GM11168 (cell line): ENCODE measurements around the gene PACSIN3.

Experiments
- in situ Hi-C: fragments of 300-500 bp; cut with MboI; formaldehyde crosslinking; loops from one replicate; pipeline ENCODE4 v1.12.0; 2022; ENCODE audit warnings: low sequenced_read_pairs; ENCODE audit not compliant: unreplicated experiment

PACSIN3 gene

DNA sequence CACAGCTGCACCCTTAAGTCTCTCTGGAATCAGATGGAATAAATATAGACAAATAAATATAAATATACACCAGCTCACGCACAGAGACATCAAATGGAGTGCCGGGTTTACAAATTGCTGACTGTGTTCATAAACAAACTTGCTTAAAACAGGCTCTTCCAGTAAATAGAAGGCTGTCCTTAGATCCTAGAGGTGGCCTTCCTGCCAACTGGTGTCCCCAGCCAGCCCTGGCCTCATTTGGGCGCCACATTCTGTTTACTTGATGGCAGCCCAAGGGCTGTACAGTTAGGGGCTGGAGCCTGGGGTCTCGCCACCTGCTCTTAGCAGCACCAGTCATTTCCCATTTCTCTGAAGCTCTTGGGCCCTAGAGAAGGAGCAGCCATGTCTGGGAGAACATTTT lies 30.4 kb downstream of the PACSIN3 start:
- in situ Hi-C loops, result no loop called here

DNA sequence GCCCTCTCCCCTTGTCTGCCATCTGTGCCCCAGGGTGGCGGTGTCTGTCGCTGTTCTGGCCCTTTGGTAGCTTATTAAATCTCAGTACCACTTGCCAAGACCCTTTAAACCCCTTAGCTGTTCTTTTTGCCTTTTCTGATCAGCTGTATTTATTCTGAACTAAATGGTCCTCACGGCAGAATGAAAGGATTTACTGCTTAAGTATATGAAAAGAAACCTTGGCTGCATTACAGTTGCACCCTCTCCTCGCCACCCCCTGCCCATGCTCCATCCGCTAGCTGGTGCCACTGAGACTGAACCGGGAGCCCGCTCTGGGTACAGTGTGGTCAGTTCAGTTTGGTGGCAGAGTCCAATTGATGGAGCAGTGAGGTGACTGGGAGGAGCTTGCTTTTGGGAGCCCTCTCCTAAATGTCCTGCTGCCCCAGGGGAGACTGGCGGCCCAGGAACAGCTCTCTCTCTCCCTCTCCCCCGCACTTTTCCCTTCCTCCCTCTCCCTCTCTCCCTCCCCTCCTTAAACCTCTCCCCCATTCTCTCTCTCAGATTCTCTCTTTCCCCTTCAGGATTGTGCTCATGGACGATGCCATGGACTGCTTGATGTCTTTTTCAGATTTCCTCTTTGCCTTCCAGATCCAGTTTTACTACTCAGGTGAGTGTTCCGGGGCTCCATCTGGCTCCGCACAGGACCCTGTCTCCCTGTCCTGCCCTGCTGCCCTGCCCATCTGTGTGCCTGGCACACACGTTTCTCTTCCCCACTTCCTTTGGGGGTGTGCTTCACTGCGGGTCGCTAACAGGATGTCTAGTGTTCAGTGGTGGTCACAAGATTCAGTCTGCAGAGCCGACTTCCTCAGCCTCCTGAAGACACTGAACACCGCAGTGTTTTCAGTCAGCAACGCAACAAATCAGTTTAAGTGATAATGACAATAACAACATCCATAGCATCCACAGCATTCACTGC lies 31.3 kb downstream of the PACSIN3 start:
- in situ Hi-C loops, result loop anchor here (5.0 kb wide), 1 partner anchor 268 kb away; no protein-coding TSS in a partner anchor

DNA sequence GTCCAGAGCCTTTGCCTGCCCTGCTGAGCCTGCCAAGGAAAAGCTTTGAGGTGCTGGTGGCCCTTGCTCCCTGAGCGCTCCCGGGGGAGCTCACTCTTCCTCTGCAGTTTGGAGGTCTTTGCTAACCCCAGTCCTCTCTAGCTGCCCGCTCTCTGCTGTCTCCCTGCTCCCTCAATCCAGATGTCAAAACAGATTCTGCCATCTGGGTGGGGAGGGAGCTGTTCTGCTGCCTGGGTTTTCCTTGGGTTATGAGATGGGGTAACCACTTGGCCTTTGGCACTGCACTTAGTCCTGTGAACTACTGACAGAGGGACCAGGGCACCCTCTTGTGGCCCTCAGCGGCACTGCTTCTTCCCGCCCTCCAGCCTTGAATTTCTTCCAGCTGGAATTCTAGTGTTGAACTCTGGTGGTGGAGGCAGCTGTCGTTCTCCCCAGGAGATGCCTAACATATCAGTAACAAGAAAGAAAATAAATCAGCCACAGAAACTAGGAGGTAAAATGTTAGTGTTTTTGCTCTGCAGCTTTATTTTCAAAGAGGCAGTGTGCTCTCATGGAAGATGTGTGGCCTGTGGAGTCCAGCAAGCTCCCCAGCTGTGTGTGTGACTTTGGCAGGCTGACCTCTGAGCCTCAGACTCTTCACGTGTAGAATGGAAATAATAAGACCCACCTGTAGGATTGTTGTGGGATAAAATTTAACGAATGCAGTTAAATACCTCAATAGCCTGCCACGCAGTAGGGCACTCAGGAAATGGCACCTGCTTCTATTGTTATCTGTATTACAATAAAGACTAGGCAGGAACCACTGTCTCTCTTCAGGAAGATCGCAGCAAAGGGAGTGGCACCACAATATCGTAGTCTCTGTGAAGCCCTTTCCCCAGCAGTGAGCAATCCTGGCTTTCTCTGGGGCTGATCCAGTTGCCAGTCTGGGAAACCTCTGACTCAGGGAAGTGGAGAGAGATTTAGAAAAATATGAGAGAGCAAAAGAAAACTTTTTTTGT lies 33.0 kb downstream of the PACSIN3 start:
- in situ Hi-C loops, result loop anchor here (5.0 kb wide), 1 partner anchor 266 kb away; no protein-coding TSS in a partner anchor

DNA sequence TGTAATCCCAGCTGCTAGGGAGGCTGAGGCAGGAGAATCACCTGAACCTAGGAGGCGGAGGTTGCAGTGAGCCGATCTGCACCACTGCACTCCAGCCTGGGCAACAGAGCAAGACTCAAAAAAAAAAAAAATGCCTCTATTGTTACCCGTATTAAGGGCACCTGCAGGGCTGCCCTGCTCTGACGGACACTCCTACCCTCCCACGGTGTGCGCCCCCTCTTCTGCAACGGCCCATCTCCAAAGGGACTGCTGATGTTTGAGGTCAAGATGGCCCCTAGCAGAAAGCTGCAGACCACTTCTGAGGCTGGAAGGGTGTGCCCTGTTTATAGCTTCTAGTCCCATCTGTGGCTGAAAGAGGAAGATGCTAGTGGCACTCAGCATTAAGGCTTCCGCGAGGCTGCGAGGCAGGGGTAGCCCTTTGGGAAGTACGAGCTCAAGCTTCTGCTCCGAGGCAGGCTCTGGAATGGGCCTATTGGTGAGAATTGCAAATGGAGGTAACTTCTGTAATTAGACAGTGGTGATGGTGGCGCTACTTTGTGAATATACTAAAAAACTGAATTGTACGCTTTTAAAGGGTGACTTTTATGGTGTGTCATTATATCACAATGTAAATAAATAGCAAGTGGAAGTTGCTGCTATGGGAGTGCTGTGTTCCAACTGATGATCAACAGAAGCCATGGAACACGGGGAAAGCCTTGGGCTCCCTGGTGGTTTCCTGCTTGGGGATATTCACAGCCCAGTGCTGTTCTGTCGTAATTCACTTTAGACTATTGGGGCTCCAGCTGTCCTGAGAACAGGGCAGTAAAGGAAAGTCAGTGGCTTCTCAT lies 33.9 kb downstream of the PACSIN3 start:
- in situ Hi-C loops, result loop anchor here (5.0 kb wide), 1 partner anchor 265 kb away; no protein-coding TSS in a partner anchor

DNA sequence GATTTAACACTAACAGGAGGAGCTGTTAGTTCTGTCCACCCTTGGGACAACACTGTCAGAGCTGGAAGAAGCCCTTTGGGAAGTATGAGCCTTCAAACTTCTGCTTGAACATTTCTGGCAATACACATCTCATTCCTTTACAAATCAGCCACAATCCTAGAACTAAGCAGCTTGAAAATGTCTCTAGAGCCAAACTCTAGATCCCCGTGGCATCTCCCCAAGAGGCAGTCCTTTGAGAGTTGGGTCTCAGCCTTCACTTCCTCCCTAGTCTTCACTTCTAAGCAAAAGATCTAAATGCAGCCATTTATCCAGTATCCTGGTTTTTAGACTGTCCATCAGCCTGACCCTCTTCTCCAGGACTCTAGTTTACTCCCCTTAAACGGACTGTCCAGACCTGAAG lies 36.5 kb downstream of the PACSIN3 start:
- in situ Hi-C loops, result loop anchor here (5.0 kb wide), 1 partner anchor 262 kb away; no protein-coding TSS in a partner anchor

DNA sequence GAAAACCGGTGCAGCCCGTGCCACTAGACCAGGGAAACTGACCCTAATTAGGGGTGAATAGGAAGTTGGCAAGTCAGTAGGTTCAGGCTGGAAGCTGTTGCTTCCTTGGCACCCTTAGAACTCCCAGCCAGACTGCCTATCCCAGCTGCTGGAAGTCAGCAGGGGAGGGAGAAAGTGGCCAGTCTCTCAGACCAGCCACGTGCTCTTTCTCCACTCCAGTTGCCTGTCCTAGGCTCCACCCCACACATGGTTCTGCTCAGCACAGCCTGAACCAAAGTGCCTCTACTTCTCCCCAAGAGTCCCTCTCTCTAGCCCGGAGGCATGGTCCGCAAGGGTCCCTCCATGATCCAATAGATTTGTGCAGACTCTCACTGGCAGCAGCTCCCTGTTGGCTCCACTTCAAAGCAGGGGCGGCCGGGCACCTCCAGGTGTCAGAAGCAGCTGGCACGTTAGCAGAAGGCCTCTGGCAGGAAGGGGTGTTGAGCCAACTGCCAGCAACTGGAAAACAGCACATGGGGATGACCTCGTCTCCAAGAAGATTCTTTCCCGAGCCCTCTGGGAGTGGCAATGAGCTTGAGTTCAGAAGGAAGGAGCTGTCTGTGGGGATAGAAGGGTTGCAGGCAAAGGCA lies 37.2 kb downstream of the PACSIN3 start:
- in situ Hi-C loops, result no loop called here

DNA sequence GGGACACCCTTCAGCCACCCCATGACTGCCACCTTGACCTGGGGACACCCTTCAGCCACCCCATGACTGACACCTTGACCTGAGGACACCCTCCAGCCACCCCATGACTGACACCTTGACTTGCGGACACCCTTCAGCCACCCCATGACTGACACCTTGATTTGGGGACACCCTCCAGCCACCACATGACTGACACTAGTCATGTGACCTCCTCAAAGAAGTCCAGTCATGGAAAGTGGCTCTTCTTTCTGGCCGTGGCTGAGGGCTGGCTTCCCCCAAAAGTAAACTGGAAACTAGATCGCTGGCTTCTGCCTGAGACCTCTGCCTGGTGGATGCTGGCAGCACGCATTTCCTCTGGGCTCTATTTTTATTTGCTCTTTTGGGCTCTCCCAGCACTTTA lies 38.0 kb downstream of the PACSIN3 start:
- in situ Hi-C loops, result no loop called here

DNA sequence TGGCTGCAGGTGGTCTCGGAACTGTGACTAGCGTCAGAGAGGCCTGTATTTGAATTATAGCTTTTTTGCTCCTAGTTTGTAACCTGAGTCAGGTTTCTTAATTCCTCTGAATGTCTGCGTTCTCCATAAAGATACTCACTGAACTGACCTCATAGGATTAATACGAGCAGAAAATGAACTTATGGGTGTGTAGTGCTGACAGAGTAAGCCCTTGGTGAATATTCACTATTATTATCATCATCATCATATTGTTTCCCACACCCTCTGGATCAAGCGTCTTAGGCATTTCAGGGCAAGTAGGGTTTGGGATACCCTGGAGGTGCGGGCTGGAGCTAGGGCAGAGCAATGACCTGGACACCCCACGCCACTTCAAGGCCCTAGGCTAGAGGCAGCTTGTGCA lies 38.6 kb downstream of the PACSIN3 start:
- in situ Hi-C loops, result no loop called here

DNA sequence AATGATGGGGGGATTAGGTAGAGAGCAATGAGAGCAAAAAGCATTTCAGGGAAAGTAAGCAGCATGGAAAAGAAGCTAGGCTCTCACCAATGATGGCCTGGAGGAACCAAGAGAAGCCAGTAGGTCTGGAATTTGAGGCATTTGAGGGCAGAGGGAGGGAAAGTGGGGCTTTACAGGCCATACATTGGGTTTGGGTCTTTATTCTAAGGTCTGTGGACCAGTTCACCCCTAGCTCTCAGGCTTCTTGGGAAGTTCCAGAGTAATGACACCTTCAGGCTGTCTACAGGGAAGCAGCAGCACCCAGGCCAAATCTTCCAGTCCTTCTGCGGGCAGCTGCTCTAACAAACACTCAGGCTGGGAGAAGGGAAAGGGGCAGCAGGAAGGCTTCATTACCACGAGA lies 39.0 kb downstream of the PACSIN3 start:
- in situ Hi-C loops, result no loop called here

DNA sequence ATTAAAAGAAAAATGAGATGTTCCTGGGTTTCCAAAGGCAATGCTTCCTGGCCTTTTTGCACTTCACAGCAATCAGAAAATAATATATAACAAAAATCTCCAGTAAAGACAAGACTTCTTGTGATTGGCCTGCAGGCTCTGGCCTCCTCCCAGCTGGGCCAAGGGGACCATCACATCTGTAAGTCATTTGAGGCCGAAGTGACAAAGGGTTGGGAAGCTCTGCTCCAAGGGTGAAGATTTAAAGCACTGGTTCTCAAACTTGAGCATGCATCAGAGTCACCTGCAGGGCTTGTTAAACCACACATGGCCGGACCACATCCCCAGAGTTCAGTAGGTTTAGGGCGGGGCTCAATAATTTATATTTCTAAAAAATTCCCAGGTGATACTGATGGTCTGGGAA lies 41.7 kb downstream of the PACSIN3 start:
- in situ Hi-C loops, result no loop called here

DNA sequence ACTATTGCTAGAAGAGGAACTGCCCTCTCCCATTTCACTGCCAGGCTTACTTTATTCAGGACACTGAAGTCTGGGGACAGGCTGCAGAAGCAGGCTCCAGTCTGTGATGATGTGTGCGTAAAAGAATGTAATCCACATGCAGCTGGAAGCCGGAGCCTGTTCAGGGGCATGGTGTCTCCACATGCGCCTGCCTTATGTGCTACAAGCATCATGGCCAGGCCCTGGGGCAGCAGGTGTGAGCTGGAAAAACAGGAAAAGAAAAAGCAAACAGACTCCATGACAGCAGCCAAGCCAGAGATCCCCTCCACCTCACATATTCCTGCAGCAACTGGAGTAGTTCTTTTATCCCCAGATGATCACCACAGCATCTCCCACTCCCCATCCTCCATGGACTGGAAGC lies 42.9 kb downstream of the PACSIN3 start:
- in situ Hi-C loops, result no loop called here

DNA sequence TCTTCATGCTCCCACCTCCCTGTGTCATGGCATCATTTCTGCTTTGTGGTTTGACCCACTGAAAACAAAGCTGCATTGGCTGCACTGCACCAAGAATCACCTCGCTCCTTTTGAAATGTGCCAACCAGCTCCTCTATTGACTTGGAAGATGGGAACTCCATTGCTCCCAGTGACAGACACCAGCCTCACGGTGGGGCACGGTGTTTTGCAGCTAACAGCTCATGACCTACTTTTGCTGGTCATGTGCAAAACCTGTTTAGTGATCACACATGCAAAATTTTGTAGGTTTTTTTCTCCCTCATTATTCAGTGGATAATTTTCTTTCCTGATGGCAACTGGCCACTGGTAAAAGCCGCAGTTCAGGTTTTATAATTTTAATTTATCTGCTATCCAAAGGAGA lies 46.4 kb downstream of the PACSIN3 start:
- in situ Hi-C loops, result no loop called here

DNA sequence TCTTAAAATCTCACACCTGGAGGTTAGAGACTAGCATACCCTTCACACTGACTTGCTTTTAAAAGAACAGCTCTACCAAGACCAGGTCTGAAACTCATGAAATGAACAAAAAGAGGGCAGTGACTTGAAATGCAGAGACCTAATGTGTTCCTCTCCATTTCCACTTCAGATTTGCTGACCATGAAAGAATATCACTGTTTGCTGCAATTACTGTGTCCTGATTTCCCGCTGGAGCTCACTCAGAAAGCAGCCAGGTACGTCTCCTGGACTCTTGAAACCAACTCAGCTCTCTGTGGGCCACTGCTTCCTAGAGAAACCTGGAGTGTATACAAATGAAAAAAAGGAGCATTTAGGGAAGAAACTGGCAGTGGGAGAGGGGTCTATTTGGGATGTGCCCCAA lies 48.8 kb downstream of the PACSIN3 start:
- in situ Hi-C loops, result no loop called here

DNA sequence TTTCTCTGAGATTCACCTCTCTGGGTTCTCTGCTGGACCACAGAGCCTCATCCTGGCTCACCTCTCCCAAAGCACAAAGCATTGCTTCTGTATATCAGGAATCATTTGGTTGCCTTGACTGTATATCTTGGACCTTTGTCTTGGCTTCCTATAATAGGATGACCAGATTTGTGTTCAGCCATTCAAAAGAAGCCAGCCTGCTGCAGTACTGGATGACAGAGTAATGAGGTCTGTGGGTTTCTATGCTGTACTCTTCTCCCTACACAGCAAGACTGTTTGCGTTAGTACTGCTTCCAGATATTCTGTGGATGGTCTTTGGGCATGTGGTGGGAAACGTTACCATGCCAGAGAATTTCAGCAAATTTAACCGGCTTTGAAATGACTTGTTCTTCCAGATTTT lies 49.3 kb downstream of the PACSIN3 start:
- in situ Hi-C loops, result no loop called here

DNA sequence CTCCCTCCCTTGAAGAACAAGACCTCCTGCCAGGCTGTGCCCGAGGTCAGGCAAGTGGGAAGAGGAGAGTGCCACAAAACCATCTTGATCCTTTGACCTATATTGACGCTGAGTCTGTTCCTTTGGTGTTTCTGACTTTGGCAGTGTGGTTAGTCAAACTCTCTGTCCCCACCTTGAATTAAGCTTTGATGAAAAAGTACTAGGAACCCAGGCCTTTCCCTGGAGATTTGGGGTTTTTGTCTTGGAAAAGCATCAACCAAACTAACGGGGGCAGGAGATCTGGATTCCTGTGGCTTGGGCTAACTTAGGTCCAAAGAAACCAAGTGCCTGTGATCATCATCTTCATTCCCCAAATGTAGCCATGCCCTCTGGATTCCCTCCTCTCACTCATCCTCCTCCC lies 49.9 kb downstream of the PACSIN3 start:
- in situ Hi-C loops, result no loop called here

DNA sequence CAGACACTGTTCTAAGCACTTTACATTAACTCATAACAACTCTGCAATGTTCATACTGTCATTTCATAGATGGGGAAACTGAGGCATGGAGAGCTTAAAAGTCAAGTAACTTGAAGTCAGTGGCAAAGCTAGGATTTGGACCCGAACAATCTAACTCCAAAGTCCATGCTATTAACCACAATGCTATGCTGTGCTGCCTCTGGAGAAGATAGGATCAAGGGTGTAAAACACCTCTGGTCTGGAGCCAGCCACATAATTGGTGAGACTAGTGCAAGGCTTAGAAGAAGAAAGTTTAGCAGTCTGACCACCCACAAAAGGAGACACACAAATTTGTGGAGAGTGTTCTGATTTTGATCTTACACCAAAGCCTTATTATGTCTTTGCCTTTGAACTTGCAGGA lies 53.3 kb downstream of the PACSIN3 start:
- in situ Hi-C loops, result no loop called here

DNA sequence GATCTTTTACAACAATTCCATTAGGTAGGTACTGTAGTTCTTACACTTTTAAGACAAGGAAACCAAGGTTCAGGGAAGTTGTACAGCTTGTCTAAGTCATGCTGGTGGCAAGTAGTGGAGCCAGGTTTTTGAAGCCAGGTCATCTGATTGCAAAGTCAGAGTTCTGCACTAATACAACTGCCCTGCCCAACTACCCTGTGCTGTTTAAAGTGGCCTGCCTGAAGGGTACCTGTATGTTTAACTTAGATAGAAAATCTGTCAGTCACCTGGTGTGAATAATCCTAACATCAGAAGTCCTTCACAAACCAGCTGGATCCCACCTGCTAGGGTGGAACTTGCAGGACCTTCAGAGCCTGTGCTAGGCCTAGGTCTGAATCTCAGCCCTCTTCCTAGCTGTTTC lies 53.7 kb downstream of the PACSIN3 start:
- in situ Hi-C loops, result no loop called here

DNA sequence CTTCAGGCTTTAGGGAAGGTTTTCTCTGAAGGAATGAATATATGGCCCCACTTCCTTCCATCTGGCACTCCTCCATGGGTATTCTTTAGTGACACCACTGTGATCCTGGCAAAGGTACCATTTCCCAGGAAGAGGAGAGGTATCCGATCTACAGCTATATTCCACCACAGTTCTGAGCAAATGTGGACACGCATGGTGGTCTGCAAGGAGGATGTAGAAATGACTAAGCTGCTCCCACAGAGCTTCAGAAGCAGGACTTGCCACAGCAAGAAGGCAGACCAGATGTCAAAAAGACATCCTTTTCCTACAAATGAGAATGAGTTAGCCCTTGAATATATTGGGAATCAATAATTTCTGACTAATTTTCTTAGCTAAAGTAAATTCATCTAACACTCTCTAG lies 55.1 kb downstream of the PACSIN3 start:
- in situ Hi-C loops, result no loop called here

DNA sequence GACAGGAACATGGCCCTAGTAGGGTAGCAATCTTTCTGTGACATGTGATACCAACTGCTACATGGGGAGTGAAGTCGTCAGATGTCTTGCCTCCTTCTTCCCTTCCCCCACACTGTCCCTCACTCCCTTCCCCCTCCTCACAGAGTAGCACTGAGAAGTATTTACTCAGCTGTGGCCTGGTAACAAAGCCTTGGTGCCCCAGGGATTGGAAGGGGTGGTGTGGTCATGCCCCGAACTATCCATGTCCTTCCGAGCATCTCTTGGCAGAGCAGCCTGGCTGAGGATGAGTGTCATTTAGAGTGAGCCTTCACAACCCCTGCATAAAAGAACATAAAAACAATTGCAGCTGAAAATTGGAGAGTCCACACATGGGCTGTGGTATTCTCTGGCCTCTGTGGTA lies 55.7 kb downstream of the PACSIN3 start:
- in situ Hi-C loops, result no loop called here
